Spinal cord (tissue), 10 donors: Measurements from ENCODE around the gene CLDN15. TPM values are rescaled to one million over a fixed set of nuclear protein-coding genes. Genes with fewer than 3 reads are reported as not detected.

Source experiments
- DNase-seq, 6 donors: peaks; one replicate each; pipeline versions ENCODE4 v3.0.0 to v3.0.0-alpha.2; 2013 to 2015; ENCODE audit warnings: low spot score in 6 of 6, low read depth in 4 of 6
- H3K27ac ChIP-seq: one replicate; pipeline ENCODE4 v1.5.1; 2013; ENCODE audit warnings: low read depth, low read length, control low read depth
- H3K27me3 ChIP-seq: one replicate; pipeline ENCODE4 v1.6.1; 2013; ENCODE audit warnings: low read length; ENCODE audit not compliant: control insufficient read depth, insufficient read depth
- H3K36me3 ChIP-seq: one replicate; pipeline ENCODE4 v1.6.1; 2013; ENCODE audit warnings: low read length; ENCODE audit not compliant: control insufficient read depth, insufficient read depth
- H3K4me1 ChIP-seq: one replicate; pipeline ENCODE4 v1.6.1; 2013; ENCODE audit warnings: low read length; ENCODE audit not compliant: control insufficient read depth, insufficient read depth
- H3K4me3 ChIP-seq: one replicate; pipeline ENCODE4 v1.5.1; 2013; ENCODE audit warnings: low read depth, low read length, control low read depth
- H3K9me3 ChIP-seq: one replicate; pipeline ENCODE4 v1.6.1; 2013; ENCODE audit warnings: low read length; ENCODE audit not compliant: control insufficient read depth, insufficient read depth
- WGBS: methylation state at CpG from one replicate; pipeline ENCODE4 v1.1.5; 2013; ENCODE audit warnings: missing lambda C conversion rate; ENCODE audit not compliant: insufficient coverage; 5-methylcytosine and 5-hydroxymethylcytosine counted together
- polyA plus RNA-seq, 2 donors: library from polyadenylated mRNA; unstranded; fragments of 120-200 nt; gene quantifications; one replicate each; pipeline ENCODE4 v1.2.1, GENCODE V29; 2013; ENCODE audit not compliant: insufficient read length in 2 of 2
- small RNA-seq: library from RNA; depleted of rRNA; stranded (forward); fragments of <200 nt; gene quantifications from one replicate; pipeline ENCODE3, GENCODE V24; 2014; ENCODE audit warnings: low replicate concordance
- total RNA-seq, 2 donors: library from RNA; depleted of rRNA in 1 of 2; stranded (reverse); fragments of 120-200 nt in 1 of 2; fragments of >200 nt in 1 of 2; gene quantifications; one replicate each; pipeline versions ENCODE4 v1.2.3 to v1.2.4, GENCODE V29; 2013 to 2014
- donor health status: healthy.

CLDN15 gene
- total and polyA plus RNA-seq, 4 donors: 3.3 to 13.8 (median 8.8) TPM

- Histone ChIP-seq H3K4me1 (peaks cover 6% of the 10 kb centered on the region), H3K27me3 (peaks cover 3% of the 10 kb centered on the region), H3K36me3 (no peaks in the 10 kb centered on the region), H3K4me3 (no peak overlapping the region), H3K27ac (no peak overlapping the region), H3K9me3 (no peaks in the 10 kb centered on the region)
- no peak for DNase-seq
- 81% methylated on average over 6 of the region's 6 CpGs for WGBS
These were observed 51.4 kb downstream of the CLDN15 start for GRCh38 chr7:101186194-101186593.

GRCh38 chr7:101185258-101185839 lies 52.3 kb downstream of the CLDN15 start:
- Histone ChIP-seq H3K4me1 (peaks cover 13% of the 10 kb centered on the region), H3K4me3 (no peak overlapping the region), H3K27ac (no peak overlapping the region), H3K9me3 (no peaks in the 10 kb centered on the region), H3K36me3 (no peaks in the 10 kb centered on the region), H3K27me3 (peaks cover 9% of the 10 kb centered on the region)
- DNase-seq: no peak
- 63% methylated on average over 4 of the region's 5 CpGs for WGBS

Small RNAs within 50 kb of the gene (small RNA-seq; reads per million reads assigned to genes)
- gene RNU6-1104P: not detected

Other genes starting within 250 kb of the CLDN15 start
- not detected for gene MUC17, start 217.7 kb downstream of the CLDN15 start, total RNA-seq
- not detected for gene MUC17, start 217.7 kb downstream of the CLDN15 start, polyA plus RNA-seq
- 10 to 100 TPM in 1 of 2 donors, 1 to 10 TPM in 1; 6.0 to 10.9 TPM for gene TRIM56, start 152.3 kb downstream of the CLDN15 start, total RNA-seq
- gene TRIM56, start 152.3 kb downstream of the CLDN15 start, polyA plus RNA-seq: 1 to 10 TPM; 5.6 to 7.0 TPM
- gene SERPINE1, start 110.7 kb downstream of the CLDN15 start, total RNA-seq: 1 to 10 TPM; 1.9 to 2.1 TPM
- gene SERPINE1, start 110.7 kb downstream of the CLDN15 start, polyA plus RNA-seq: 1 to 10 TPM; 1.9 to 4.8 TPM
- gene AP1S1, start 83.3 kb downstream of the CLDN15 start, total RNA-seq: 10 to 100 TPM; 49.0 to 79.9 TPM
- gene AP1S1, start 83.3 kb downstream of the CLDN15 start, polyA plus RNA-seq: 10 to 100 TPM; 88.8 to 96.4 TPM
- 10 to 100 TPM in 1 of 2 donors, 1 to 10 TPM in 1; 7.9 to 19.9 TPM for gene VGF, start 72.2 kb downstream of the CLDN15 start, total RNA-seq
- gene VGF, start 72.2 kb downstream of the CLDN15 start, polyA plus RNA-seq: 10 to 100 TPM; 58.2 to 70.2 TPM
- under 1 TPM; 0.40 to 0.61 TPM for gene NAT16, start 57.5 kb downstream of the CLDN15 start, total RNA-seq
- 1 to 10 TPM; 6.9 to 7.5 TPM for gene NAT16, start 57.5 kb downstream of the CLDN15 start, polyA plus RNA-seq
- not detected for gene MOGAT3, start 36.8 kb downstream of the CLDN15 start, total RNA-seq
- under 1 TPM in 1 of 2 donors, not detected in 1; 0.12 TPM for gene MOGAT3, start 36.8 kb downstream of the CLDN15 start, polyA plus RNA-seq
- gene PLOD3, start 20.2 kb downstream of the CLDN15 start, total RNA-seq: 10 to 100 TPM; 26.2 to 40.1 TPM
- gene PLOD3, start 20.2 kb downstream of the CLDN15 start, polyA plus RNA-seq: 10 to 100 TPM; 56.9 to 71.7 TPM
- 10 to 100 TPM; 57.2 to 95.5 TPM for gene ZNHIT1, start 19.6 kb downstream of the CLDN15 start, total RNA-seq
- gene ZNHIT1, start 19.6 kb downstream of the CLDN15 start, polyA plus RNA-seq: 10 to 100 TPM; 80.4 to 80.9 TPM
- 100 to 1,000 TPM; 115 to 244 TPM for gene FIS1, start 7.3 kb upstream of the CLDN15 start, total RNA-seq
- gene FIS1, start 7.3 kb upstream of the CLDN15 start, polyA plus RNA-seq: 100 to 1,000 TPM; 211 to 232 TPM
- 10 to 100 TPM; 36.1 to 66.0 TPM for gene IFT22, start 84.0 kb upstream of the CLDN15 start, total RNA-seq
- gene IFT22, start 84.0 kb upstream of the CLDN15 start, polyA plus RNA-seq: 10 to 100 TPM; 59.8 to 64.4 TPM
- gene COL26A1, start 125.1 kb upstream of the CLDN15 start, total RNA-seq: 10 to 100 TPM; 15.4 to 17.4 TPM
- gene COL26A1, start 125.1 kb upstream of the CLDN15 start, polyA plus RNA-seq: 10 to 100 TPM; 39.7 to 49.3 TPM